ENCODE measurements around the gene SULT1C3. TPM values are rescaled to one million over a fixed set of nuclear protein-coding genes. Genes with fewer than 3 reads are reported as not detected.

SULT1C3 gene
- total and polyA plus RNA-seq, 2 of the 8 experiments (the other 6 are each of a cell fraction or from before 2014, with no cell fraction given): not detected

GRCh38 chr2:108220191-108220590 lies 19.6 kb upstream of the SULT1C3 start:
- no peaks in the 10 kb centered on the region for H3K79me1 ChIP-seq (ENCODE audit: low read depth, low read length)
- no peak overlapping the region for H4K91ac ChIP-seq (replicated peaks; ENCODE audit: insufficient read length, low read length)
- H2BK120ac ChIP-seq (replicated peaks; ENCODE audit: low read depth, low read length): no peak overlapping the region
- no peak overlapping the region for H3K27ac ChIP-seq (ENCODE audit: low read depth, low read length)
- H3K79me2 ChIP-seq (ENCODE audit: control insufficient read depth in 1 of 2, insufficient read depth in 2 of 2, low read length in 2 of 2): no peaks in the 10 kb centered on the region
- no peak overlapping the region for H2BK15ac ChIP-seq (ENCODE audit: low read length)
- H3K14ac ChIP-seq (ENCODE audit: insufficient read length): no peak overlapping the region
- no peak overlapping the region for H2BK20ac ChIP-seq (ENCODE audit: low read length)
- H2BK5ac ChIP-seq (ENCODE audit: low read depth, low read length): no peak overlapping the region
- H2AK5ac ChIP-seq (ENCODE audit: low read depth, low read length): no peak overlapping the region
- H3K56ac ChIP-seq (replicated peaks; ENCODE audit: insufficient read length, low read depth, low read length): no peak overlapping the region
- no peaks in the 10 kb centered on the region for H3K23me2 ChIP-seq (ENCODE audit: low read depth, low read length)
- H3K23ac ChIP-seq (ENCODE audit: insufficient read length): no peak overlapping the region
- H3K4me3 ChIP-seq (ENCODE audit: extremely low read depth in 1 of 4, insufficient read depth in 2 of 4, low read depth in 3 of 4, low read length in 4 of 4): no peak overlapping the region
- no peak overlapping the region for H4K8ac ChIP-seq (ENCODE audit: extremely low read depth, insufficient read depth, low read length)
- no peaks in the 10 kb centered on the region for H3K27me3 ChIP-seq (replicated peaks in 1 of 4; ENCODE audit: control insufficient read depth in 3 of 4, extremely low read depth in 1 of 4, insufficient read depth in 3 of 4, low read length in 3 of 4)
- no peak overlapping the region for H2BK12ac ChIP-seq (ENCODE audit: low read depth, low read length)
- TF ChIP-seq CEBPB (IDR thresholded peaks at IDR 0.05; ENCODE audit: low read depth, low read length): no peak
- no peak overlapping the region for H3K18ac ChIP-seq (ENCODE audit: extremely low read depth, low read length)
- POLR2A ChIA-PET (ENCODE audit: partially characterized antibody): no interaction called here
- H3K36me3 ChIP-seq (ENCODE audit: control insufficient read depth in 2 of 4, insufficient read depth in 4 of 4, low read length in 3 of 4): no peaks in the 10 kb centered on the region; a peak in 2 of 8 replicates
- 95% methylated on average over 3 of the region's 3 CpGs; no CpG with 5 or more reads in 1 of the 2 experiments for WGBS, 2 experiments (ENCODE audit: extremely low coverage in 1 of 2, insufficient coverage in 1 of 2, insufficient read length in 1 of 2, insufficient replicate concordance in 2 of 2, low coverage in 1 of 2, low lambda C conversion rate in 2 of 2, missing lambda C conversion rate in 1 of 2)
- no peaks in the 10 kb centered on the region for H4K20me1 ChIP-seq (replicated peaks in 1 of 2; ENCODE audit: control insufficient read depth in 1 of 2, insufficient read depth in 2 of 2, low read length in 2 of 2)
- H3K9me3 ChIP-seq (ENCODE audit: insufficient read depth in 2 of 2, low read depth in 1 of 2, low read length in 1 of 2): peaks cover 15 to 20% of the 10 kb centered on the region in 2 experiments
- CTCF ChIA-PET (ENCODE audit: partially characterized antibody): interaction anchor here (0.9 to 1.1 kb wide), 2 partner anchors 10 to 283 kb away, joined by 3 read pairs; no protein-coding TSS in a partner anchor
- H4K5ac ChIP-seq (ENCODE audit: insufficient read length, low read depth, low read length): no peak overlapping the region
- no peaks in the 10 kb centered on the region for H3K4me1 ChIP-seq (replicated peaks in 1 of 4; ENCODE audit: control insufficient read depth in 3 of 4, insufficient read depth in 4 of 4, low read length in 3 of 4)
- no peak overlapping the region for H2AFZ ChIP-seq (ENCODE audit: low read length)
- FAIRE-seq (no peak), DNase-seq (ENCODE audit: low read depth in 1 of 2, low spot score in 2 of 2) (no peak)
- no peak overlapping the region for H3K4me2 ChIP-seq (ENCODE audit: insufficient read depth in 1 of 2, low read depth in 2 of 2, low read length in 2 of 2)
- H3K4ac ChIP-seq (replicated peaks; ENCODE audit: insufficient read length, low read depth, low read length): no peak overlapping the region
- no peak overlapping the region for H3K9ac ChIP-seq (replicated peaks in 1 of 4; ENCODE audit: extremely low read depth in 1 of 4, low read depth in 3 of 4, low read length in 3 of 4)

Data from H1 (cell line).